ENCODE results near the gene PTPRD.

The PTPRD gene

GRCh38 chr9:9905736-9906135, 707.1 kb downstream of the PTPRD start:
- H3K4me3 ChIP-seq (ENCODE audit: low read depth, low read length), result no peak overlapping the region

GRCh38 chr9:9904041-9904440, 708.8 kb downstream of the PTPRD start:
- no peak overlapping the region for H3K4me3 ChIP-seq (ENCODE audit: low read depth, low read length)
- TF ChIP-seq CTCF (IDR thresholded peaks at IDR 0.05; ENCODE audit: low read depth, low read length), result no peak

More at GRCh38 chr9:9905736-9906135, 707.1 kb downstream of the PTPRD start:
- no peak for TF ChIP-seq CTCF (IDR thresholded peaks at IDR 0.05; ENCODE audit: low read depth, low read length)

GRCh38 chr9:9901624-9902023, 711.2 kb downstream of the PTPRD start:
- TF ChIP-seq CTCF (IDR thresholded peaks at IDR 0.05; ENCODE audit: low read depth, low read length), result no peak
- no peak overlapping the region for H3K4me3 ChIP-seq (ENCODE audit: low read depth, low read length)

- TF ChIP-seq CTCF (IDR thresholded peaks at IDR 0.05; ENCODE audit: low read depth, low read length), result no peak
- no peak overlapping the region for H3K4me3 ChIP-seq (ENCODE audit: low read depth, low read length)
Measured at GRCh38 chr9:9893837-9894236, 719.0 kb downstream of the PTPRD start.

- no peak overlapping the region for H3K4me3 ChIP-seq (ENCODE audit: low read depth, low read length)
- no peak for TF ChIP-seq CTCF (IDR thresholded peaks at IDR 0.05; ENCODE audit: low read depth, low read length)
Measured at GRCh38 chr9:9892217-9892616, 720.6 kb downstream of the PTPRD start.

- no peak for TF ChIP-seq CTCF (IDR thresholded peaks at IDR 0.05; ENCODE audit: low read depth, low read length)
- no peak overlapping the region for H3K4me3 ChIP-seq (ENCODE audit: low read depth, low read length)
Measured at GRCh38 chr9:9881692-9882091, 731.1 kb downstream of the PTPRD start.

- no peak for TF ChIP-seq CTCF (IDR thresholded peaks at IDR 0.05; ENCODE audit: low read depth, low read length)
- no peak overlapping the region for H3K4me3 ChIP-seq (ENCODE audit: low read depth, low read length)
Measured at GRCh38 chr9:9874270-9874669, 738.5 kb downstream of the PTPRD start.
